Osteoblast (primary cell): ENCODE data around the gene PDCD7. TPM values are rescaled to one million over a fixed set of nuclear protein-coding genes. Genes with fewer than 3 reads are reported as not detected.

Experiments used
- DNase-seq: peaks from one replicate; pipeline ENCODE4 v3.0.0; 2011; ENCODE audit warnings: low spot score, mixed read lengths; ENCODE audit not compliant: insufficient read length; ENCODE audit errors: missing footprints
- H2AFZ ChIP-seq: 2 replicates; pipeline ENCODE4 v1.6.0; 2011; ENCODE audit warnings: mild to moderate bottlenecking, low read length
- H3K27ac ChIP-seq: 2 replicates; pipeline ENCODE4 v1.5.1; 2011; ENCODE audit warnings: mild to moderate bottlenecking, low read depth, low read length, moderate library complexity
- H3K27me3 ChIP-seq: 2 replicates; pipeline ENCODE4 v1.6.0; 2012; ENCODE audit warnings: mild to moderate bottlenecking, control low read depth, inconsistent platforms, low read length, moderate library complexity; ENCODE audit not compliant: insufficient read depth
- H3K36me3 ChIP-seq: 2 replicates; pipeline ENCODE4 v1.5.1; 2011; ENCODE audit warnings: mild to moderate bottlenecking, low read length, control low read depth, moderate library complexity; ENCODE audit not compliant: insufficient read depth
- H3K4me1 ChIP-seq: 2 replicates; pipeline ENCODE4 v1.5.1; 2011; ENCODE audit warnings: mild to moderate bottlenecking, low read length, control low read depth, moderate library complexity; ENCODE audit not compliant: insufficient read depth
- H3K4me2 ChIP-seq: 2 replicates; pipeline ENCODE4 v1.6.0; 2011; ENCODE audit warnings: mild to moderate bottlenecking, low read length; ENCODE audit not compliant: insufficient read depth
- H3K4me3 ChIP-seq: fragments of 200-600 bp; sonication (generic); 3 replicates; pipeline ENCODE4 v1.5.1; 2012; ENCODE audit warnings: mild to moderate bottlenecking, low read length, inconsistent platforms; ENCODE audit not compliant: insufficient read depth
- H3K79me2 ChIP-seq: 2 replicates; pipeline ENCODE4 v1.6.0; 2012; ENCODE audit warnings: mild to moderate bottlenecking, low read length, control low read depth, inconsistent platforms; ENCODE audit not compliant: insufficient read depth
- H3K9me3 ChIP-seq: 2 replicates; pipeline ENCODE4 v1.5.1; 2011; ENCODE audit warnings: low read depth, low read length, control low read depth
- H4K20me1 ChIP-seq: 2 replicates; pipeline ENCODE4 v1.6.0; 2012; ENCODE audit warnings: mild to moderate bottlenecking, low read length, control low read depth; ENCODE audit not compliant: insufficient read depth
- CTCF ChIP-seq: IDR thresholded peaks from 2 replicates; pipeline ENCODE4 v1.5.1; 2011; ENCODE audit warnings: mild to moderate bottlenecking, low read depth, low read length, moderate library complexity; ENCODE audit errors: extremely low read depth
- total RNA-seq: library from RNA; depleted of rRNA; stranded (reverse); fragments of >200 nt; gene quantifications from 2 replicates; pipeline ENCODE4 v1.2.3, GENCODE V29; 2012

The PDCD7 gene
- total RNA-seq, 1 donor: 19.5 TPM

GRCh38 chr15:65110676-65111292, 22.8 kb downstream of the PDCD7 start:
- Histone ChIP-seq H3K4me1 (no peaks in the 10 kb centered on the region), H3K4me2 (no peak overlapping the region), H2AFZ (no peak overlapping the region), H3K9me3 (no peaks in the 10 kb centered on the region), H3K36me3 (peaks cover 27% of the 10 kb centered on the region), H3K27ac (peak overlapping the region; percentile 10), H3K27me3 (no peaks in the 10 kb centered on the region), H4K20me1 (no peaks in the 10 kb centered on the region), H3K79me2 (no peaks in the 10 kb centered on the region), H3K4me3 (no peak overlapping the region)
- TF ChIP-seq CTCF: no peak
- DNase-seq: no peak

- H3K79me2 ChIP-seq: no peaks in the 10 kb centered on the region
- no peak overlapping the region for H3K27ac ChIP-seq
- H3K4me1 ChIP-seq: no peaks in the 10 kb centered on the region
- no peaks in the 10 kb centered on the region for H3K27me3 ChIP-seq
- no peak overlapping the region for H3K4me3 ChIP-seq
- no peaks in the 10 kb centered on the region for H3K9me3 ChIP-seq
- no peak for DNase-seq
- H3K36me3 ChIP-seq: peaks cover 33% of the 10 kb centered on the region
- no peak for TF ChIP-seq CTCF
- H4K20me1 ChIP-seq: no peaks in the 10 kb centered on the region
- H2AFZ ChIP-seq: no peak overlapping the region
- no peak overlapping the region for H3K4me2 ChIP-seq
Observed at GRCh38 chr15:65106011-65106590, 27.5 kb downstream of the PDCD7 start.

- H3K9me3 ChIP-seq: no peaks in the 10 kb centered on the region
- no peak overlapping the region for H2AFZ ChIP-seq
- H3K4me2 ChIP-seq: no peak overlapping the region
- no peaks in the 10 kb centered on the region for H3K27me3 ChIP-seq
- no peak for TF ChIP-seq CTCF
- no peak overlapping the region for H3K27ac ChIP-seq
- H4K20me1 ChIP-seq: no peaks in the 10 kb centered on the region
- H3K36me3 ChIP-seq: peaks cover 33% of the 10 kb centered on the region
- no peak overlapping the region for H3K4me3 ChIP-seq
- H3K79me2 ChIP-seq: no peaks in the 10 kb centered on the region
- H3K4me1 ChIP-seq: no peaks in the 10 kb centered on the region
- DNase-seq: no peak
Observed at GRCh38 chr15:65105038-65105437, 28.6 kb downstream of the PDCD7 start.

- Histone ChIP-seq H3K4me2 (no peak overlapping the region), H3K4me1 (no peaks in the 10 kb centered on the region), H3K36me3 (peaks cover 53% of the 10 kb centered on the region), H3K4me3 (no peak overlapping the region), H3K9me3 (no peaks in the 10 kb centered on the region), H2AFZ (no peak overlapping the region), H3K27me3 (no peaks in the 10 kb centered on the region), H3K79me2 (no peaks in the 10 kb centered on the region), H4K20me1 (no peaks in the 10 kb centered on the region), H3K27ac (no peak overlapping the region)
- TF ChIP-seq CTCF: no peak
- peak; percentile 52 for DNase-seq
Observed at GRCh38 chr15:65102912-65103311, 30.7 kb downstream of the PDCD7 start.
